DOHH2 (cell line): ENCODE measurements around the gene TMEM126A.

Source experiments
- EZH2phosphoT487 ChIP-seq: fragments of 200-600 bp; sonication (generic); IDR thresholded peaks from 2 replicates; pipeline ENCODE4 v1.6.1; 2017; ENCODE audit warnings: borderline replicate concordance, mild to moderate bottlenecking, antibody characterized with exemption, low read length, moderate library complexity, mixed read lengths
- TF ChIP-seq, protein P1 (sequence below): fragments of 200-600 bp; sonication (generic); IDR thresholded peaks from one replicate; pipeline ENCODE4 v1.5.1; 2014; ENCODE audit warnings: antibody characterized with exemption, mild to moderate bottlenecking, low read depth, low read length; ENCODE audit not compliant: poor library complexity, severe bottlenecking

DNA sequence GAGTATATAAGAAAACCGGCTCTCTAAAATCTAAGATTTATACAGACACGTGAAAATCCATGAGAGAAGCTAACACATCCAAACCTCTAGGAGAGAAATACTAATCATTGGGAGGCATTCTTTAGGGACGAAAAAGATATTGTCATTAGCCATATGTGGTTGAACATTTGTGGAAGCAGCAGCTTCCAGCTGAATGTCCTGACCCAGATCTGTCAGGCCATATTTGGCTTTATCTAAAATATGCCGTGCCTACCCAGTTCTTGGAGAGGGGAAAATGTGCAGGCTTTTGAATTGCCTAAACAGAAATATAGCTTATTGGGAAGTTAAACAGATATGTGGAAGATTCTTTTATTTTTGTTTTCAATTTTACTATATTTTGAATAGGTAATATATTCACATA, 31.8 kb downstream of the TMEM126A start:
- TF ChIP-seq, protein P1, sequence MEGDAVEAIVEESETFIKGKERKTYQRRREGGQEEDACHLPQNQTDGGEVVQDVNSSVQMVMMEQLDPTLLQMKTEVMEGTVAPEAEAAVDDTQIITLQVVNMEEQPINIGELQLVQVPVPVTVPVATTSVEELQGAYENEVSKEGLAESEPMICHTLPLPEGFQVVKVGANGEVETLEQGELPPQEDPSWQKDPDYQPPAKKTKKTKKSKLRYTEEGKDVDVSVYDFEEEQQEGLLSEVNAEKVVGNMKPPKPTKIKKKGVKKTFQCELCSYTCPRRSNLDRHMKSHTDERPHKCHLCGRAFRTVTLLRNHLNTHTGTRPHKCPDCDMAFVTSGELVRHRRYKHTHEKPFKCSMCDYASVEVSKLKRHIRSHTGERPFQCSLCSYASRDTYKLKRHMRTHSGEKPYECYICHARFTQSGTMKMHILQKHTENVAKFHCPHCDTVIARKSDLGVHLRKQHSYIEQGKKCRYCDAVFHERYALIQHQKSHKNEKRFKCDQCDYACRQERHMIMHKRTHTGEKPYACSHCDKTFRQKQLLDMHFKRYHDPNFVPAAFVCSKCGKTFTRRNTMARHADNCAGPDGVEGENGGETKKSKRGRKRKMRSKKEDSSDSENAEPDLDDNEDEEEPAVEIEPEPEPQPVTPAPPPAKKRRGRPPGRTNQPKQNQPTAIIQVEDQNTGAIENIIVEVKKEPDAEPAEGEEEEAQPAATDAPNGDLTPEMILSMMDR, result no peak
- TF ChIP-seq EZH2phosphoT487, result no peak
